MCF 10A (cell line): ENCODE results near the gene PRKCZ. TPM values are rescaled to one million over a fixed set of nuclear protein-coding genes. Genes with fewer than 3 reads are reported as not detected.

Experiments used
- BruUV-seq: library from RNA; stranded (reverse); fragments of 400-500 nt; replicated peaks from 2 replicates; lab custom pipeline; 2021; lab: Mats Ljungman, UMichigan
- CTCF ChIA-PET: fragments of 300-600 bp; sonication (Branson Sonifier 250); formaldehyde crosslinking; extraction: SDS; loops from one replicate; lab custom pipeline; 2021; ENCODE audit warnings: antibody characterized with exemption, inconsistent platforms; lab: Yijun Ruan, JAX
- POLR2A ChIA-PET: fragments of 300-600, 350-650 bp; sonication (Branson Sonifier 250); formaldehyde crosslinking; extraction: SDS; loops from one replicate; lab custom pipeline; 2020; ENCODE audit warnings: antibody characterized with exemption, inconsistent platforms; lab: Yijun Ruan, JAX
- DNase-seq: peaks from one replicate; pipeline ENCODE4 v3.0.0-alpha.2; 2018; ENCODE audit not compliant: unreplicated experiment
- H3K27ac Mint-ChIP-seq: one replicate; pipeline ENCODE4 v1.8.0; 2022; ENCODE audit warnings: mild to moderate bottlenecking, low read depth, mixed read lengths; ENCODE audit not compliant: unreplicated experiment
- H3K27me3 Mint-ChIP-seq: one replicate; pipeline ENCODE4 v1.8.0; 2022; ENCODE audit warnings: mixed read lengths; ENCODE audit not compliant: insufficient read depth, unreplicated experiment
- H3K36me3 Mint-ChIP-seq: one replicate; pipeline ENCODE4 v1.8.0; 2022; ENCODE audit warnings: mild to moderate bottlenecking, moderate library complexity, mixed read lengths; ENCODE audit not compliant: insufficient read depth, unreplicated experiment
- H3K4me1 Mint-ChIP-seq: one replicate; pipeline ENCODE4 v1.8.0; 2022; ENCODE audit warnings: mixed read lengths; ENCODE audit not compliant: insufficient read depth, unreplicated experiment
- H3K4me3 Mint-ChIP-seq: one replicate; pipeline ENCODE4 v1.8.0; 2022; ENCODE audit warnings: mild to moderate bottlenecking, moderate library complexity, mixed read lengths; ENCODE audit not compliant: unreplicated experiment
- H3K9me3 Mint-ChIP-seq: one replicate; pipeline ENCODE4 v1.8.0; 2022; ENCODE audit warnings: mixed read lengths; ENCODE audit not compliant: unreplicated experiment
- CTCF ChIP-seq: fragments of 200-600 bp; IDR thresholded peaks from one replicate; pipeline ENCODE4 v1.8.0; 2022; ENCODE audit warnings: antibody characterized with exemption, mild to moderate bottlenecking; ENCODE audit not compliant: unreplicated experiment
- intact Hi-C: fragments of 100-400 bp; cut with micrococcal nuclease; formaldehyde crosslinking; loops from 2 replicates; pipeline ENCODE4 v1.14.1; 2022
- total RNA-seq: library from RNA; stranded (reverse); gene quantifications from 2 replicates; pipeline ENCODE4 v1.2.3, GENCODE V29; 2022

The PRKCZ gene
- total RNA-seq, 1 experiment from 2014 or later = 24.9 TPM

- Mint-ChIP-seq H3K9me3 (no peaks in the 10 kb centered on the region), H3K27me3 (no peaks in the 10 kb centered on the region), H3K27ac (peak overlapping the region; percentile 75), H3K4me1 (peaks cover 20% of the 10 kb centered on the region), H3K4me3 (peak overlapping the region; percentile 78), H3K36me3 (peaks cover 15% of the 10 kb centered on the region)
- no peak for TF ChIP-seq CTCF
- ChIA-PET POLR2A (interaction anchor here (0.6 to 4.6 kb wide), 12 partner anchors 10 to 327 kb away, joined by 3 to 23 read pairs (median 3); partner anchors contain the start of genes MORN1, PANK4, RER1 and TNFRSF14), CTCF (interaction anchor here (1.2 to 2.8 kb wide), 5 partner anchors 17 to 163 kb away, joined by 4 to 9 read pairs (median 4); partner anchors contain the start of gene FAAP20)
- TSS peak; percentile 33 for BruUV-seq
- peak; percentile 51 for DNase-seq
- intact Hi-C loops = no loop called here
Measured at GRCh38 chr1:2229037-2229864, 179.0 kb downstream of the PRKCZ start.

- POLR2A ChIA-PET = interaction anchor here (0.6 to 4.6 kb wide), 15 partner anchors 9 to 182 kb away, joined by 3 to 23 read pairs (median 4); partner anchors contain the start of genes FAAP20, MORN1, PEX10 and RER1
- Mint-ChIP-seq H3K27ac (peak overlapping the region; percentile 75), H3K36me3 (peaks cover 15% of the 10 kb centered on the region), H3K9me3 (no peaks in the 10 kb centered on the region), H3K27me3 (no peaks in the 10 kb centered on the region), H3K4me3 (peak overlapping the region; percentile 78), H3K4me1 (peaks cover 20% of the 10 kb centered on the region)
- peak; percentile 48 for DNase-seq
- no TSS peak for BruUV-seq
- intact Hi-C loops = loop anchor here (1.0 to 5.0 kb wide), 4 partner anchors 18 to 85 kb away; no protein-coding TSS in a partner anchor
- TF ChIP-seq CTCF = no peak
- CTCF ChIA-PET = interaction anchor here (1.1 to 2.0 kb wide), 6 partner anchors 18 to 162 kb away, joined by 3 to 10 read pairs (median 4); partner anchors contain the start of gene FAAP20
Measured at GRCh38 chr1:2229911-2230731, 179.9 kb downstream of the PRKCZ start.

- BruUV-seq = no TSS peak
- intact Hi-C loops = loop anchor here (1.0 to 5.0 kb wide), 4 partner anchors 19 to 84 kb away; no protein-coding TSS in a partner anchor
- Mint-ChIP-seq H3K4me3 (peak overlapping the region; percentile 78), H3K9me3 (no peaks in the 10 kb centered on the region), H3K36me3 (peaks cover 15% of the 10 kb centered on the region), H3K27ac (peak overlapping the region; percentile 75), H3K4me1 (peaks cover 28% of the 10 kb centered on the region), H3K27me3 (no peaks in the 10 kb centered on the region)
- peak; percentile 48 for DNase-seq
- POLR2A ChIA-PET = interaction anchor here (0.6 to 4.6 kb wide), 17 partner anchors 10 to 198 kb away, joined by 3 to 23 read pairs (median 4); partner anchors contain the start of genes FAAP20, MORN1, PEX10 and RER1
- TF ChIP-seq CTCF = no peak
- CTCF ChIA-PET = interaction anchor here (0.7 to 2.0 kb wide), 6 partner anchors 12 to 151 kb away, joined by 3 to 10 read pairs (median 4); partner anchors contain the start of gene FAAP20
Measured at GRCh38 chr1:2230781-2231531, 180.7 kb downstream of the PRKCZ start.
